Adrenal gland (tissue), 12 donors: Measurements from ENCODE around the gene ATOH7. TPM values are rescaled to one million over a fixed set of nuclear protein-coding genes. Genes with fewer than 3 reads are reported as not detected.
"Not testable (repeated sequence)": the region's sequence is repeated elsewhere in the genome, so short reads cannot be mapped to it uniquely, and the experiment has no call there.

ENCODE experiments used
- DNase-seq, 7 donors: peaks; one replicate each; pipeline ENCODE4 v3.0.0-alpha.2; 2019 to 2020
- H3K27ac ChIP-seq, 5 donors: fragments of 200-600 bp; sonication (generic) in 4 of 5; 1 replicate in 3 of 5; 2 replicates in 2 of 5; pipeline versions ENCODE4 v1.5.1 to v1.8.0; 2016 to 2020; ENCODE audit warnings: mild to moderate bottlenecking in 1 of 5
- H3K27me3 ChIP-seq: fragments of 200-600 bp; 2 replicates; pipeline ENCODE4 v1.8.0; 2021
- H3K36me3 ChIP-seq, 2 donors: fragments of 200-600 bp; replicated peaks in 1 of 2; 1 replicate in 1 of 2; 2 replicates in 1 of 2; pipeline versions ENCODE4 v1.5.1 to v1.8.0; 2018 to 2022
- H3K4me1 ChIP-seq, 2 donors: fragments of 200-600 bp; replicated peaks in 1 of 2; 1 replicate in 1 of 2; 2 replicates in 1 of 2; pipeline versions ENCODE4 v1.5.1 to v1.8.0; 2018 to 2021
- H3K4me3 ChIP-seq, 4 donors: fragments of 200-600 bp; sonication (generic) in 3 of 4; one replicate each; pipeline ENCODE4 v1.5.1; 2016 to 2018
- H3K9me3 ChIP-seq, 3 donors: fragments of 200-600 bp; sonication (generic) in 1 of 3; replicated peaks in 1 of 3; 1 replicate in 2 of 3; 2 replicates in 1 of 3; pipeline versions ENCODE4 v1.5.1 to v1.8.0; 2016 to 2021
- POLR2A ChIP-seq, 2 donors: fragments of 450-650 bp; IDR thresholded peaks; one replicate each; pipeline ENCODE4 v1.6.1; 2017; ENCODE audit warnings: antibody characterized with exemption in 2 of 2, mild to moderate bottlenecking in 2 of 2, moderate library complexity in 1 of 2
- WGBS, 4 donors: extraction: QIAGEN DNeasy Blood & Tissue Kit in 2 of 4; methylation state at CpG; one replicate each; pipeline versions ENCODE4 v1.1.5 to v1.1.7; 2013 to 2017; 5-methylcytosine and 5-hydroxymethylcytosine counted together
- intact Hi-C, 2 donors: fragments of 100-400 bp; cut with DNase I; formaldehyde crosslinking; loops; one replicate each; pipeline versions ENCODE4 v1.14.1 to v1.15.0; 2022 to 2023
- polyA plus RNA-seq, 3 donors: library from polyadenylated mRNA; stranded (reverse); fragments of 200-250 nt in 2 of 3; fragments of 350-450 nt in 1 of 3; fragmentation: Illumina TruSeq in 1 of 3; extraction: RNeasy Lipid Tissue Mini Kit (QIAGEN cat#74804) in 1 of 3; gene quantifications; one replicate each; pipeline ENCODE4 v1.2.3, GENCODE V29; 2013 to 2014
- total RNA-seq, 9 donors: library from RNA; depleted of rRNA in 4 of 9; stranded (reverse); fragments of >200 nt in 4 of 9; fragments of 120-200 nt in 1 of 9; fragmentation: NEBNext Ultra II Directional in 1 of 9; extraction: Animal tissue kit (Norgen Biotek cat#: 25700) in 1 of 9; gene quantifications; one replicate each; pipeline versions ENCODE4 v1.1.0 to v1.2.4, GENCODE V29; 2013 to 2023
- TF ChIP-seq, protein P1 (sequence below), 6 experiments: fragments of 450-650 bp in 4 of 6; fragments of 200-600 bp in 2 of 6; sonication (generic) in 1 of 6; IDR thresholded peaks; 1 replicate in 5 of 6; 2 replicates in 1 of 6; pipeline versions ENCODE4 v1.5.1 to v1.8.0; 2016 to 2021; ENCODE audit warnings: antibody characterized with exemption in 6 of 6, mild to moderate bottlenecking in 2 of 6, moderate library complexity in 1 of 6
- donor health status: healthy with polysubstance abuse.
- donor health status: Bipolar disorder and iron deficiency.
- donor health status: DM: yes; HTN: yes; CAD: no.
- donor health status: DM: no; HTN: no; CAD: no.
- donor health status: DM: no; HTN: no; CAD: no.
- donor health status: DM: yes; HTN: yes; CAD: no.

ATOH7 gene
- total and polyA plus RNA-seq, 12 donors = 0.14 to 0.71 (median 0.29) TPM; not detected in 6

DNA sequence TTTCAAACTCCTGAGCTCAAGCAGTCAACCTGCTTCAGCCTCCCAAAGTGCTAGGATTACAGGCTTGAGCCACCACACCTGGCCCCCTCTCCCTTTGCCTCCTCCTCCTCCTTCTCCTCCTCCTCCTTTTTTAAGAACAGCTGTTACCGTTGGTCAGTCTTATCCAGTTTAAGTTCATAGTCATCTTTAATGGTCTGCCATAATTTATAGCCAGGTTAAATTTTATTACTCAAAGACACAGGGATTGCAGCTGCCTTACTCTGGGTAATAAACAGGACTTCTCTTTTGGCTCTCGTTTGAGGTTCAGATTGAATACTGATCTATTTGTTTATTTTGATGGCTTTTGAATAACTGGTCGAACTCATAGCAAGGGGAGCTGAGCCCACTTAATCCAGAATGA lies 35.2 kb downstream of the ATOH7 start:
- Histone ChIP-seq H3K4me1 (no peaks in the 10 kb centered on the region), H3K36me3 (no peaks in the 10 kb centered on the region), H3K4me3 (no peak overlapping the region), H3K9me3 (no peaks in the 10 kb centered on the region), H3K27me3 (no peaks in the 10 kb centered on the region), H3K27ac (no peak overlapping the region)
- intact Hi-C loops = no loop called here
- DNase-seq = no peak
- 34 to 57% (median 56%) methylated on average over 3 of the region's 3 CpGs for WGBS, 4 donors
- TF ChIP-seq, protein P1, sequence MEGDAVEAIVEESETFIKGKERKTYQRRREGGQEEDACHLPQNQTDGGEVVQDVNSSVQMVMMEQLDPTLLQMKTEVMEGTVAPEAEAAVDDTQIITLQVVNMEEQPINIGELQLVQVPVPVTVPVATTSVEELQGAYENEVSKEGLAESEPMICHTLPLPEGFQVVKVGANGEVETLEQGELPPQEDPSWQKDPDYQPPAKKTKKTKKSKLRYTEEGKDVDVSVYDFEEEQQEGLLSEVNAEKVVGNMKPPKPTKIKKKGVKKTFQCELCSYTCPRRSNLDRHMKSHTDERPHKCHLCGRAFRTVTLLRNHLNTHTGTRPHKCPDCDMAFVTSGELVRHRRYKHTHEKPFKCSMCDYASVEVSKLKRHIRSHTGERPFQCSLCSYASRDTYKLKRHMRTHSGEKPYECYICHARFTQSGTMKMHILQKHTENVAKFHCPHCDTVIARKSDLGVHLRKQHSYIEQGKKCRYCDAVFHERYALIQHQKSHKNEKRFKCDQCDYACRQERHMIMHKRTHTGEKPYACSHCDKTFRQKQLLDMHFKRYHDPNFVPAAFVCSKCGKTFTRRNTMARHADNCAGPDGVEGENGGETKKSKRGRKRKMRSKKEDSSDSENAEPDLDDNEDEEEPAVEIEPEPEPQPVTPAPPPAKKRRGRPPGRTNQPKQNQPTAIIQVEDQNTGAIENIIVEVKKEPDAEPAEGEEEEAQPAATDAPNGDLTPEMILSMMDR (IDR thresholded peaks at IDR 0.05) = no peak
- TF ChIP-seq POLR2A (IDR thresholded peaks at IDR 0.05) = no peak

DNA sequence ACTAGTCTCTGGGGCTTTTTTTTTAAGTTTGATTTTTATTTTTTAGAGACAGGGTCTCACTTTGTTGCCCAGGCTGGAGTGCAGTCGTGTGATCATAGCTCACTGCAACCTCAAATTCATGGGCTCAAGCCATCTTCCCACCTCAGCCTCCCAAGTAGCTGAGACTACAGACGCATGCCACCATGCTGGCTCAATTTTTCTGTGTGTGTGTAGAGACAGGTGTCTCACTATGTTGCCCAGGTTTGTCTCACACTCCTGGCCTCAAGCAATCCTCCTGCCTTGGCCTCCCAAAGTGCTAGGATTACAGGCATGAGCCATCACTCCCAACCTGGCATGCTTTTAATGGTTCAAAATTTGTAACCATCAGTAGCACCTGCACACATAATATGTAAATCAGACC lies 36.1 kb downstream of the ATOH7 start:
- H3K36me3 ChIP-seq, H3K4me1 ChIP-seq, H3K27ac ChIP-seq, H3K27me3 ChIP-seq, H3K9me3 ChIP-seq, H3K4me3 ChIP-seq, DNase-seq, intact Hi-C loops: not testable (repeated sequence)
- 79 to 93% (median 90%) methylated on average over 2 of the region's 2 CpGs for WGBS, 4 donors

DNA sequence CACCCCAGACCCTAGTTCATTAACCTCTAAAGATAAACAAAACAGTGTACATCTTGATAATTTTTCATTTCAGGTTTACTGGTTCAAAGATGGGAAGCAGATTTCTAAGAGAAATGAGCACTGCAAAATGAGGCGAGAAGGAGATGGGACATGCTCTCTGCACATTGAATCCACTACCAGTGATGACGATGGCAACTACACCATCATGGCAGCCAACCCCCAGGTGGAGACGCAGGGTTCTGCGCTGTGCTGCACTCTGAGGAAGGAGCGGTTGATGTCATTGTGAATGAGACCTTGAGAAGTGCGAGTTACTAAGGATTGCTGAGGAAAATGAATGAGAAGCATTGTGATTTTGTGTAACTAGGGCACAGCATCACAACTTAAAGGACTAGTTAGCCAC lies 37.6 kb downstream of the ATOH7 start:
- no peak overlapping the region for H3K4me3 ChIP-seq
- H3K36me3 ChIP-seq = no peaks in the 10 kb centered on the region
- H3K27me3 ChIP-seq = no peaks in the 10 kb centered on the region
- no peaks in the 10 kb centered on the region for H3K9me3 ChIP-seq
- DNase-seq = no peak
- H3K4me1 ChIP-seq = no peaks in the 10 kb centered on the region
- no peak overlapping the region for H3K27ac ChIP-seq
- 72 to 88% (median 80%) methylated on average over 6 of the region's 6 CpGs for WGBS, 4 donors
- TF ChIP-seq, protein P1 (IDR thresholded peaks at IDR 0.05) = no peak
- TF ChIP-seq POLR2A (IDR thresholded peaks at IDR 0.05) = no peak
- intact Hi-C loops = no loop called here

DNA sequence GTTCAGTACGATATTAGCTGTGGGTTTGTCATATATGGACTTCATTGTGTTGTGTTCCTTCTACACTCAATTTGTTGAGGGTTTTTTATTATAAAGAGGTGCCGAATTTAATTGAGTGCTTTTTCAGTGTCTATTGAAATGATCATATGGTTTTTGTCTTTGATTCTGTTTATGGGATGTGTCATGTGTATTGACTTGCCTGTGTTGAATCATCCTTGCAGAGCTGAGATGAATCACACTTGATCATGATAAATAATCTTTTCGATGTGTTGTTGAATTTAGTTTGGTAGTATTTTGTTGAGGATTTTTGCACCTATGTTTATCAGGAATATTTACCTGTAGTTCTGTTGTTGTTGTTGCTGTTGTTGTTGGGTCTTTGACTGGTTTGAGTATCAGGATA lies 39.8 kb downstream of the ATOH7 start:
- TF ChIP-seq, protein P1 (IDR thresholded peaks at IDR 0.05) = no peak
- no peak for TF ChIP-seq POLR2A (IDR thresholded peaks at IDR 0.05)
- intact Hi-C loops = no loop called here
- Histone ChIP-seq H3K27ac (no peak overlapping the region), H3K27me3 (no peaks in the 10 kb centered on the region), H3K4me1 (no peaks in the 10 kb centered on the region), H3K4me3 (no peak overlapping the region), H3K36me3 (no peaks in the 10 kb centered on the region), H3K9me3 (no peaks in the 10 kb centered on the region)
- WGBS, 4 donors = 67 to 78% (median 72%) methylated on average over 3 of the region's 3 CpGs
- no peak for DNase-seq

DNA sequence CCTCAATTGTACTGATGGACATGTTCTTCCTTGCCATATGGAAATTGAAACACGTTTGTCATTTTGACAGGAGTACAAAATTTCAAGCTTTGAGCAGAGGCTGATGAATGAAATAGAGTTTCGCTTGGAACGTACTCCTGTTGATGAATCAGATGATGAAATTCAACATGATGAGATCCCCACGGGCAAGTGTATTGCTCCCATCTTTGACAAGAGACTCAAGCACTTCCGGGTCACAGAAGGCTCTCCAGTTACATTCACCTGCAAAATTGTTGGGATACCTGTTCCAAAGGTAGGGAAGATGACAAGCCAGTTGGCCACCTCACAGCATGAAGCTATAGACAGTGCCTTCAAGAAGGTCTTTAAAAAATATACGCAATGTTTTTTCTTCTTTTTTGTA lies 43.1 kb downstream of the ATOH7 start:
- no peaks in the 10 kb centered on the region for H3K4me1 ChIP-seq
- H3K4me3 ChIP-seq = no peak overlapping the region
- no peak overlapping the region for H3K27ac ChIP-seq
- H3K36me3 ChIP-seq = no peaks in the 10 kb centered on the region
- intact Hi-C loops = no loop called here
- TF ChIP-seq, protein P1 (IDR thresholded peaks at IDR 0.05) = no peak
- no peak for TF ChIP-seq POLR2A (IDR thresholded peaks at IDR 0.05)
- no peaks in the 10 kb centered on the region for H3K9me3 ChIP-seq
- WGBS, 4 donors = 85 to 91% (median 87%) methylated on average over 6 of the region's 6 CpGs
- DNase-seq = no peak
- H3K27me3 ChIP-seq = no peaks in the 10 kb centered on the region
